ENCODE results near the gene SNX13.

The SNX13 gene

GRCh38 chr7:17943006-17943405 lies 2.7 kb upstream of the SNX13 start:
- DNase-seq: no peak

- no peak for DNase-seq
These were observed 1.9 kb upstream of the SNX13 start for GRCh38 chr7:17942231-17942630.

GRCh38 chr7:17940951-17941431 lies 697 bp upstream of the SNX13 start:
- no peak for DNase-seq

- peak; percentile 25 to 26 for DNase-seq
These were observed 540 bp downstream of the SNX13 start for GRCh38 chr7:17939606-17940301.

- DNase-seq: no peak
These were observed 1.1 kb downstream of the SNX13 start for GRCh38 chr7:17939211-17939605.

- no peak for DNase-seq
These were observed 2.7 kb downstream of the SNX13 start for GRCh38 chr7:17937506-17938120.

GRCh38 chr7:17936321-17936720 lies 4.0 kb downstream of the SNX13 start:
- DNase-seq: no peak

GRCh38 chr7:17934612-17935240 lies 5.6 kb downstream of the SNX13 start:
- no peak for DNase-seq

- no peak for DNase-seq
These were observed 6.2 kb downstream of the SNX13 start for GRCh38 chr7:17934094-17934493.

GRCh38 chr7:17932770-17933169 lies 7.5 kb downstream of the SNX13 start:
- no peak for DNase-seq

GRCh38 chr7:17931069-17931468 lies 9.2 kb downstream of the SNX13 start:
- no peak for DNase-seq

- DNase-seq: no peak
These were observed 9.7 kb downstream of the SNX13 start for GRCh38 chr7:17930546-17930945.

- no peak for DNase-seq
These were observed 10.5 kb downstream of the SNX13 start for GRCh38 chr7:17929647-17930395.

- no peak for DNase-seq
These were observed 12.2 kb downstream of the SNX13 start for GRCh38 chr7:17928055-17928454.

- DNase-seq: no peak
These were observed 18.4 kb downstream of the SNX13 start for GRCh38 chr7:17921857-17922416.

- DNase-seq: no peak
These were observed 22.5 kb downstream of the SNX13 start for GRCh38 chr7:17917842-17918241.

GRCh38 chr7:17916786-17917185 lies 23.5 kb downstream of the SNX13 start:
- DNase-seq: no peak

- no peak for DNase-seq
These were observed 24.5 kb downstream of the SNX13 start for GRCh38 chr7:17915796-17916195.

- no peak for DNase-seq
These were observed 25.1 kb downstream of the SNX13 start for GRCh38 chr7:17915168-17915567.

GRCh38 chr7:17913250-17913649 lies 27.0 kb downstream of the SNX13 start:
- no peak for DNase-seq

- no peak for DNase-seq
These were observed 27.6 kb downstream of the SNX13 start for GRCh38 chr7:17912536-17913235.

GRCh38 chr7:17912050-17912449 lies 28.2 kb downstream of the SNX13 start:
- DNase-seq: no peak

Measured in activated CD4-positive, alpha-beta T cell treated with anti-CD3 and anti-CD28 coated beads, Interleukin-2, amount 50 U/mL, for 4 hours (primary cell).